Activated T-cell treated with anti-CD3 and anti-CD28 coated beads, Interleukin-2, amount 50 U/mL, for 72 hours (primary cell): Measurements from ENCODE around the gene THEM4. TPM values are rescaled to one million over a fixed set of nuclear protein-coding genes. Genes with fewer than 3 reads are reported as not detected.
A peak's percentile ranks its signal among the peaks of the same experiment; 100 is the strongest.

Experiments used
- ATAC-seq, 2 donors: fragments of 150-1000 bp; cut with Tn5 transposase; replicated peaks in 1 of 2; 2 replicates each; pipeline ENCODE4 v1.10.0; 2021; ENCODE audit warnings: moderate library complexity in 2 of 2, mild to moderate bottlenecking in 1 of 2
- DNase-seq, 2 donors: peaks; one replicate each; pipeline ENCODE4 v3.0.0; 2021 to 2022; ENCODE audit warnings: mixed read lengths in 1 of 2
- H3K27ac Mint-ChIP-seq: one replicate; pipeline ENCODE4 v1.8.0; 2022; ENCODE audit warnings: mild to moderate bottlenecking, moderate library complexity, mixed read lengths
- H3K27me3 Mint-ChIP-seq: one replicate; pipeline ENCODE4 v1.8.0; 2022; ENCODE audit warnings: low read depth, mixed read lengths
- H3K36me3 Mint-ChIP-seq, 2 donors: one replicate each; pipeline ENCODE4 v1.8.0; 2022; ENCODE audit warnings: mixed read lengths in 2 of 2, mild to moderate bottlenecking in 1 of 2; ENCODE audit not compliant: insufficient read depth in 2 of 2
- H3K4me1 Mint-ChIP-seq: one replicate; pipeline ENCODE4 v1.8.0; 2022; ENCODE audit warnings: low read depth, mixed read lengths
- H3K4me3 Mint-ChIP-seq, 2 donors: one replicate each; pipeline ENCODE4 v1.8.0; 2022; ENCODE audit warnings: mild to moderate bottlenecking in 2 of 2, mixed read lengths in 2 of 2, moderate library complexity in 2 of 2
- H3K9me3 Mint-ChIP-seq, 2 donors: one replicate each; pipeline ENCODE4 v1.8.0; 2022; ENCODE audit warnings: mixed read lengths in 2 of 2
- total RNA-seq, 2 donors: library from RNA; stranded (reverse); gene quantifications; one replicate each; pipeline ENCODE4 v1.2.3, GENCODE V29; 2022

THEM4 gene
- total RNA-seq, 2 donors from 2014 or later: 40.5 to 41.5 TPM

- Mint-ChIP-seq H3K27ac (peak overlapping the region; percentile 55), H3K36me3 (no peaks in the 10 kb centered on the region), H3K4me3 (peak overlapping the region; percentile 71 to 82), H3K27me3 (no peaks in the 10 kb centered on the region), H3K4me1 (peaks cover 85% of the 10 kb centered on the region), H3K9me3 (no peaks in the 10 kb centered on the region)
- ATAC-seq (no peak), DNase-seq (no peak)
These were observed 78.1 kb downstream of the THEM4 start for GRCh38 chr1:151831256-151831591.

GRCh38 chr1:151830055-151830454 is 79.3 kb downstream of the THEM4 start:
- Mint-ChIP-seq H3K9me3 (no peaks in the 10 kb centered on the region), H3K4me1 (peaks cover 97% of the 10 kb centered on the region), H3K27ac (peak overlapping the region; percentile 59), H3K36me3 (no peaks in the 10 kb centered on the region), H3K27me3 (no peaks in the 10 kb centered on the region), H3K4me3 (peak overlapping the region; percentile 81 to 82)
- ATAC-seq (no peak), DNase-seq (no peak)

GRCh38 chr1:151829352-151830046 is 79.8 kb downstream of the THEM4 start:
- no peaks in the 10 kb centered on the region for H3K36me3 Mint-ChIP-seq
- no peaks in the 10 kb centered on the region for H3K9me3 Mint-ChIP-seq
- H3K27me3 Mint-ChIP-seq: no peaks in the 10 kb centered on the region
- DNase-seq (no peak), ATAC-seq (peak; percentile 15 to 35)
- peak overlapping the region; percentile 59 for H3K27ac Mint-ChIP-seq
- peak overlapping the region; percentile 81 to 82 for H3K4me3 Mint-ChIP-seq
- peaks cover 98% of the 10 kb centered on the region for H3K4me1 Mint-ChIP-seq

- Mint-ChIP-seq H3K27me3 (no peaks in the 10 kb centered on the region), H3K36me3 (no peaks in the 10 kb centered on the region), H3K4me3 (peak overlapping the region; percentile 81 to 82), H3K4me1 (peaks cover 92% of the 10 kb centered on the region), H3K9me3 (no peaks in the 10 kb centered on the region), H3K27ac (peak overlapping the region; percentile 59)
- no peak for ATAC-seq
- no peak for DNase-seq
These were observed 80.4 kb downstream of the THEM4 start for GRCh38 chr1:151828921-151829320.

DNA sequence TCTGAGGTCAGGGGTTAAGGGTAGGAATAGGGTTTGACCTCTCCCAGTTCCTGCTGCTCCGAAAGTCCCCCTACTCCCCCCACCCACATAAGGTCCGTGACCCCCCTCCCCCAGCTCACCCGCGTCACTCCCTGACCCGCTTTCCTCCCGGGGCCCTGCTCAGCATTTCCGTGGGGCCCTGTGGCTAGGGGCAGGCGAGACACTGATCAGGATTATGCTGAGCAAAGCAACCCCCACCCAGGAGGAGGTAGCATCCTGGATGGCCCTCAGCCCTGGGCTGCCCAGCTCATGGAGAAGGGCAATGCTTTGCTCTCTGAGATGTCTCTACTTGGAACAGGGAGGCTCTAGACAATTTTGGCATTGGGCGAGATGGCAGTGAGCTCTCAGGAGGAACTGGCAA is 81.5 kb downstream of the THEM4 start:
- peak overlapping the region; percentile 53 for H3K27ac Mint-ChIP-seq
- H3K36me3 Mint-ChIP-seq: no peaks in the 10 kb centered on the region
- no peaks in the 10 kb centered on the region for H3K27me3 Mint-ChIP-seq
- ATAC-seq (no peak), DNase-seq (no peak)
- H3K9me3 Mint-ChIP-seq: no peaks in the 10 kb centered on the region
- H3K4me3 Mint-ChIP-seq: peak overlapping the region; percentile 81 to 82
- peaks cover 90% of the 10 kb centered on the region for H3K4me1 Mint-ChIP-seq

DNA sequence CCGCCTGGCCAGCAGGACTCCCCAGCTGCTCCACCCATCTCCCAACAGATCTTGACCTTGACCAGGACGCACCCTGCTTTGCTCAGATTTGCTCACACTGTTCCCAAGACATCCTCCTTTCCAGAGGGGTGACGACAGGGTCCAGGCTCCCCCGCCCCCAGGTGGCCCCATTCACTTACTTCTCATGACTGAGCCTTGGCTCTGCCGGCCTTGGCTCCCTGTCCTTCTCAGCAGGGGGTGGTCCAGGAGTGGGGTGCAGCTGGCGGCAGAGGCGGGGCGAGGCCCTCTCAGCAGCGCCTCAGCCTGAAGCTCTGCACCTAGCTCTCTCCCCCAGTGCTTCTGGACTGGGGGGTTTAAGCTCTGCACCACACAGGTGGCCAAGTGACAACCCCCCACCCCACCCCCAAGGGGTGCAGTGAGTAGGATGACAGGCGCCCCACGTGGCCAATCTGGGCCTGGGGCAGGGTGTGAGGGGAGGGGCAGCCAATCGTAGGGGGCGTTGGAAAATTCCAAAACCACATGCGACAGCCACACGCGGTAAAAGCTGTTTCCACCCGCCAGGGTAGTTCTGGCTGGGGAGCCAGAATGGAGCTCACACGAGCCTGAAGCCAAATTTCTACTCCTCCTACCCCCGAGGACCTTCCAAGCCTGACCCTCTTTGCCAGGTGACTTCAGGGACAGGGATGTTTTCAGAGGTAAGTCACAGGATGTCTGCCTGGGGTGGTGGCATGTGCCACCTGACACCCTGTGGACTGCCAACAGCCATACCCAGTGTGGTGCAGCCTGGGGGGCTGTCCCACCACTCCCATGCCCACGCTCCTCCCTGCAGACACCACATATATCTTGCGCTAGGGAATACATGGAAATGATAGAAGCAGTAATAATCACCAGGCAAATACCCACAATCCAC is 83.3 kb downstream of the THEM4 start:
- peak overlapping the region; percentile 81 for H3K27ac Mint-ChIP-seq
- no peaks in the 10 kb centered on the region for H3K27me3 Mint-ChIP-seq
- no peaks in the 10 kb centered on the region for H3K9me3 Mint-ChIP-seq
- H3K4me3 Mint-ChIP-seq: peak overlapping the region; percentile 24 to 39
- no peaks in the 10 kb centered on the region for H3K36me3 Mint-ChIP-seq
- peaks cover 90% of the 10 kb centered on the region for H3K4me1 Mint-ChIP-seq
- ATAC-seq: no peak
- DNase-seq: no peak

DNA sequence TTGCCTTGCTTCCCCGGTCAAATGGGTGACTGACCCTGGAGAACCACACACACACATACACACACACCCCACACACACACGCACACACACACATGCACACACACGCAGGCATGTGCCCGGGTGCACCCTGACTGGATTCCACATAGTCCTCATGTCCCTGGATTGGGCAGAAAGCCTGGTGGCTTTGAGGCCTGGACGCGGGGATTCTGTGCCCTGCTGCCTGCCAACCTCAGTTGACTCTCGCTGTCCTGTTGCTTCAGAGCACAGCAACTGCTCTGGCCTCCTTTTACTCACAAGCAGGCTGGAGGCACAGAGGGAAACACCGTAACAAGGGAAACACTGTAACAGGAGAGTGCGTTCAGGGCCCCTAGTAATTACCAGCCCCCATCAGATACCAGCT is 84.1 kb downstream of the THEM4 start:
- Mint-ChIP-seq H3K9me3 (no peaks in the 10 kb centered on the region), H3K4me3 (peak overlapping the region; percentile 18 to 39), H3K4me1 (peaks cover 90% of the 10 kb centered on the region), H3K27me3 (no peaks in the 10 kb centered on the region), H3K36me3 (no peaks in the 10 kb centered on the region), H3K27ac (peak overlapping the region; percentile 9)
- DNase-seq (no peak), ATAC-seq (no peak)

Other genes starting within 250 kb of the THEM4 start
- gene CELF3, start 192.7 kb downstream of the THEM4 start, total RNA-seq: not detected
- gene RIIAD1, start 188.0 kb downstream of the THEM4 start, total RNA-seq: not detected
- 100 to 1,000 TPM; 109 to 135 TPM for gene MRPL9, start 146.0 kb downstream of the THEM4 start, total RNA-seq
- 10 to 100 TPM; 26.3 to 29.3 TPM for gene TDRKH, start 119.0 kb downstream of the THEM4 start, total RNA-seq
- under 1 TPM; 0.19 to 0.88 TPM for gene LINGO4, start 104.1 kb downstream of the THEM4 start, total RNA-seq
- gene RORC, start 77.7 kb downstream of the THEM4 start, total RNA-seq: 10 to 100 TPM in 1 of 2 donors, 1 to 10 TPM in 1; 1.8 to 10.3 TPM
- 1 to 10 TPM; 2.1 to 4.4 TPM for gene C2CD4D, start 69.7 kb downstream of the THEM4 start, total RNA-seq
- gene THEM5, start 55.8 kb downstream of the THEM4 start, total RNA-seq: under 1 TPM in 1 of 2 donors, not detected in 1; 0.25 TPM
- 100 to 1,000 TPM in 1 of 2 donors, 10 to 100 TPM in 1; 76.6 to 138 TPM for gene S100A10, start 84.3 kb upstream of the THEM4 start, total RNA-seq
- 100 to 1,000 TPM; 252 to 355 TPM for gene S100A11, start 127.5 kb upstream of the THEM4 start, total RNA-seq
- not detected for gene TCHHL1, start 179.6 kb upstream of the THEM4 start, total RNA-seq
- under 1 TPM in 1 of 2 donors, not detected in 1; 0.05 TPM for gene TCHH, start 205.9 kb upstream of the THEM4 start, total RNA-seq
- not detected for gene RPTN, start 249.7 kb upstream of the THEM4 start, total RNA-seq